Inflammatory macrophage treated with lipopolysaccharide for 4 hours (primary cell): ENCODE measurements around the gene ELSPBP1.
A peak's percentile ranks its signal among the peaks of the same experiment; 100 is the strongest.
"Not testable (repeated sequence)": the region's sequence is repeated elsewhere in the genome, so short reads cannot be mapped to it uniquely, and the experiment has no call there.

ENCODE experiments used
- DNase-seq: peaks from one replicate; pipeline ENCODE4 v3.0.0-alpha.2; 2020

Gene ELSPBP1

GRCh38 chr19:47994209-47994802, at the start of gene ELSPBP1:
Gene ELSPBP1, plus strand, starts transcription at chr19:47994632. Its CDS starts 14,036 bp downstream, at chr19:48008668.
- no peak for DNase-seq

- DNase-seq, result not testable (repeated sequence)
Observed at GRCh38 chr19:47949852-47950521, 44.4 kb upstream of the ELSPBP1 start.

- DNase-seq, result not testable (repeated sequence)
Observed at GRCh38 chr19:47952132-47952531, 42.3 kb upstream of the ELSPBP1 start.

GRCh38 chr19:47955936-47956335, 38.5 kb upstream of the ELSPBP1 start:
- not testable (repeated sequence) for DNase-seq

GRCh38 chr19:47973529-47973928, 20.9 kb upstream of the ELSPBP1 start:
- DNase-seq, result no peak

GRCh38 chr19:47991191-47991808, 3.1 kb upstream of the ELSPBP1 start:
- DNase-seq, result no peak

GRCh38 chr19:47992070-47992469, 2.4 kb upstream of the ELSPBP1 start, which contains the start of gene BSPH1:
Gene BSPH1, minus strand, starts transcription at chr19:47992170. Its CDS starts 89 bp downstream, at chr19:47992081.
- DNase-seq, result no peak

GRCh38 chr19:47996230-47996727, 1.8 kb downstream of the ELSPBP1 start:
- DNase-seq, result no peak

- DNase-seq, result no peak
Observed at GRCh38 chr19:47998800-47999199, 4.4 kb downstream of the ELSPBP1 start.

- no peak for DNase-seq
Observed at GRCh38 chr19:48000846-48001245, 6.4 kb downstream of the ELSPBP1 start.

- no peak for DNase-seq
Observed at GRCh38 chr19:48004236-48004635, 9.8 kb downstream of the ELSPBP1 start.

GRCh38 chr19:48006762-48007161, 12.3 kb downstream of the ELSPBP1 start:
- DNase-seq, result no peak

- DNase-seq, result no peak
Observed at GRCh38 chr19:48010932-48011758, 16.7 kb downstream of the ELSPBP1 start.

GRCh38 chr19:48020686-48021085, 26.3 kb downstream of the ELSPBP1 start:
- DNase-seq, result peak; percentile 23

GRCh38 chr19:48023011-48023410, 28.6 kb downstream of the ELSPBP1 start:
- DNase-seq, result no peak

GRCh38 chr19:48023518-48023917, 29.1 kb downstream of the ELSPBP1 start:
- no peak for DNase-seq

- no peak for DNase-seq
Observed at GRCh38 chr19:48025480-48025879, 31.0 kb downstream of the ELSPBP1 start.

GRCh38 chr19:48029431-48029830, 35.0 kb downstream of the ELSPBP1 start:
- no peak for DNase-seq

GRCh38 chr19:48030073-48030472, 35.6 kb downstream of the ELSPBP1 start:
- no peak for DNase-seq

- no peak for DNase-seq
Observed at GRCh38 chr19:48033604-48034003, 39.2 kb downstream of the ELSPBP1 start.

GRCh38 chr19:48036765-48037164, 42.3 kb downstream of the ELSPBP1 start:
- DNase-seq, result no peak

GRCh38 chr19:48041877-48042580, 47.6 kb downstream of the ELSPBP1 start:
- no peak for DNase-seq
